Natural killer cell (primary cell): ENCODE results near the gene COX19. TPM values are rescaled to one million over a fixed set of nuclear protein-coding genes. Genes with fewer than 3 reads are reported as not detected.

Experiments
- ATAC-seq, 3 donors: fragments of 150-1000 bp in 2 of 3; fragments of 200-7000 bp in 1 of 3; cut with Tn5 transposase; 1 replicate in 1 of 3; 2 replicates in 2 of 3; pipeline ENCODE4 v1.10.0; 2021; ENCODE audit warnings: mild to moderate bottlenecking in 2 of 3, moderate library complexity in 2 of 3
- DNase-seq, 2 donors: peaks; one replicate each; pipeline versions ENCODE4 v3.0.0 to v3.0.0-alpha.2; 2013 to 2021; ENCODE audit warnings: mixed read lengths in 1 of 2
- H3K27ac ChIP-seq: one replicate; pipeline ENCODE4 v1.5.1; 2013; ENCODE audit warnings: mild to moderate bottlenecking, low read length
- H3K27me3 ChIP-seq: one replicate; pipeline ENCODE4 v1.6.1; 2013; ENCODE audit warnings: low read length; ENCODE audit not compliant: control insufficient read depth, insufficient read depth
- H3K36me3 ChIP-seq: one replicate; pipeline ENCODE4 v1.6.1; 2013; ENCODE audit warnings: low read length; ENCODE audit not compliant: control insufficient read depth, insufficient read depth
- H3K4me1 ChIP-seq: one replicate; pipeline ENCODE4 v1.6.1; 2013; ENCODE audit warnings: low read length; ENCODE audit not compliant: control insufficient read depth, insufficient read depth
- H3K4me3 ChIP-seq: one replicate; pipeline ENCODE4 v1.5.1; 2013; ENCODE audit warnings: low read length
- H3K9me3 ChIP-seq: one replicate; pipeline ENCODE4 v1.6.1; 2013; ENCODE audit warnings: low read length; ENCODE audit not compliant: control insufficient read depth, insufficient read depth
- H3K27ac Mint-ChIP-seq, 2 donors: one replicate each; pipeline ENCODE4 v1.8.0; 2022; ENCODE audit warnings: mild to moderate bottlenecking in 2 of 2, mixed read lengths in 2 of 2, moderate library complexity in 1 of 2
- H3K27me3 Mint-ChIP-seq, 2 donors: one replicate each; pipeline ENCODE4 v1.8.0; 2022; ENCODE audit warnings: low read depth in 2 of 2, mixed read lengths in 2 of 2
- H3K36me3 Mint-ChIP-seq: one replicate; pipeline ENCODE4 v1.8.0; 2022; ENCODE audit warnings: mixed read lengths
- H3K4me1 Mint-ChIP-seq, 2 donors: one replicate each; pipeline ENCODE4 v1.8.0; 2022; ENCODE audit warnings: mixed read lengths in 2 of 2
- H3K4me3 Mint-ChIP-seq: one replicate; pipeline ENCODE4 v1.8.0; 2022; ENCODE audit warnings: mild to moderate bottlenecking, moderate library complexity, mixed read lengths
- H3K9me3 Mint-ChIP-seq, 2 donors: one replicate each; pipeline ENCODE4 v1.8.0; 2022; ENCODE audit warnings: mixed read lengths in 2 of 2
- CTCF ChIP-seq: fragments of 200-600 bp; IDR thresholded peaks from one replicate; pipeline ENCODE4 v1.8.0; 2022; ENCODE audit warnings: antibody characterized with exemption
- WGBS: methylation state at CpG from one replicate; pipeline ENCODE4 v1.1.7; 2013; ENCODE audit warnings: missing lambda C conversion rate; ENCODE audit not compliant: insufficient coverage; 5-methylcytosine and 5-hydroxymethylcytosine counted together
- intact Hi-C: fragments of 100-400 bp; cut with micrococcal nuclease; formaldehyde crosslinking; loops from one replicate; pipeline ENCODE4 v1.14.2; 2022
- total RNA-seq, 4 donors: library from RNA; stranded (reverse); fragments of 120-200 nt in 1 of 4; gene quantifications; one replicate each; pipeline versions ENCODE4 v1.2.3 to v1.2.4, GENCODE V29; 2013 to 2022

Gene COX19
- total RNA-seq, 3 donors from 2014 or later (not counting 1 experiment from before 2014, with no cell fraction given): 33.6 to 38.3 (median 33.6) TPM

- intact Hi-C loops: no loop called here
- Histone ChIP-seq H3K4me3 (no peak overlapping the region), H3K4me1 (peaks cover 18% of the 10 kb centered on the region), H3K27ac (no peak overlapping the region), H3K27me3 (no peaks in the 10 kb centered on the region), H3K9me3 (peaks cover 15% of the 10 kb centered on the region), H3K36me3 (peaks cover 2% of the 10 kb centered on the region)
- DNase-seq (no peak), ATAC-seq (no peak)
- no peaks in the 10 kb centered on the region for H3K36me3 Mint-ChIP-seq
- no peaks in the 10 kb centered on the region for H3K9me3 Mint-ChIP-seq
- no peak overlapping the region for H3K4me3 Mint-ChIP-seq
- no peaks in the 10 kb centered on the region for H3K27me3 Mint-ChIP-seq
- 96% methylated on average over 42 of the region's 42 CpGs for WGBS
- no peak overlapping the region for H3K27ac Mint-ChIP-seq
- no peak for TF ChIP-seq CTCF
- H3K4me1 Mint-ChIP-seq: peaks cover 6 to 15% of the 10 kb centered on the region in 2 donors
Measured at GRCh38 chr7:1019789-1020610, 44.7 kb upstream of the COX19 start.

GRCh38 chr7:1019255-1019785, 44.0 kb upstream of the COX19 start:
- no peaks in the 10 kb centered on the region for H3K27me3 ChIP-seq
- no peak for TF ChIP-seq CTCF
- H3K9me3 Mint-ChIP-seq: no peaks in the 10 kb centered on the region
- H3K27me3 Mint-ChIP-seq: no peaks in the 10 kb centered on the region
- H3K4me3 Mint-ChIP-seq: no peak overlapping the region
- H3K4me3 ChIP-seq: no peak overlapping the region
- H3K9me3 ChIP-seq: peaks cover 15% of the 10 kb centered on the region
- WGBS: 91% methylated on average over 14 of the region's 14 CpGs
- ATAC-seq (no peak), DNase-seq (no peak)
- peaks cover 2% of the 10 kb centered on the region for H3K36me3 ChIP-seq
- peaks cover 6 to 14% of the 10 kb centered on the region in 2 donors for H3K4me1 Mint-ChIP-seq
- intact Hi-C loops: no loop called here
- H3K36me3 Mint-ChIP-seq: no peaks in the 10 kb centered on the region
- no peak overlapping the region for H3K27ac ChIP-seq
- no peak overlapping the region for H3K27ac Mint-ChIP-seq
- peaks cover 12% of the 10 kb centered on the region for H3K4me1 ChIP-seq

GRCh38 chr7:1018334-1018695, 43.0 kb upstream of the COX19 start:
- H3K27me3 ChIP-seq: no peaks in the 10 kb centered on the region
- H3K4me1 ChIP-seq: peaks cover 3% of the 10 kb centered on the region
- H3K27ac ChIP-seq: no peak overlapping the region
- H3K4me3 ChIP-seq: no peak overlapping the region
- Mint-ChIP-seq H3K27ac (no peak overlapping the region), H3K36me3 (no peaks in the 10 kb centered on the region), H3K4me3 (no peak overlapping the region), H3K4me1 (peaks cover 10 to 11% of the 10 kb centered on the region in 2 donors), H3K9me3 (no peaks in the 10 kb centered on the region), H3K27me3 (no peaks in the 10 kb centered on the region)
- TF ChIP-seq CTCF: no peak
- WGBS: 97% methylated on average over 13 of the region's 13 CpGs
- intact Hi-C loops: no loop called here
- no peak for DNase-seq
- ATAC-seq: no peak
- H3K36me3 ChIP-seq: peaks cover 2% of the 10 kb centered on the region
- peaks cover 15% of the 10 kb centered on the region for H3K9me3 ChIP-seq
